PC-9 (cell line): ENCODE data around the gene SPEF1. TPM values are rescaled to one million over a fixed set of nuclear protein-coding genes. Genes with fewer than 3 reads are reported as not detected.

Experiments used
- BruUV-seq: library from RNA; stranded (reverse); fragments of 400-500 nt; replicated peaks from 2 replicates; lab custom pipeline; 2021; lab: Mats Ljungman, UMichigan
- CTCF ChIA-PET: fragments of 300-600 bp; sonication (Branson Sonifier 250); formaldehyde crosslinking; loops from one replicate; lab custom pipeline; 2022; ENCODE audit warnings: antibody characterized with exemption; lab: Charles Lee
- POLR2A ChIA-PET: fragments of 300-600 bp; sonication (Branson Sonifier 250); formaldehyde crosslinking; loops from one replicate; lab custom pipeline; 2022; ENCODE audit warnings: antibody characterized with exemption; ENCODE audit not compliant: unreplicated experiment; lab: Charles Lee
- DNase-seq, 2 experiments: peaks; one replicate each; pipeline versions ENCODE4 v3.0.0 to v3.0.0-alpha.2; 2015 to 2022; ENCODE audit warnings: mixed read lengths in 1 of 2
- H2AFZ ChIP-seq: fragments of 200-600 bp; sonication (generic); 2 replicates; pipeline ENCODE4 v1.8.1; 2017; ENCODE audit warnings: antibody characterized with exemption
- H3F3A ChIP-seq: fragments of 200-600 bp; sonication (generic); 2 replicates; pipeline ENCODE4 v1.8.1; 2017; ENCODE audit warnings: antibody characterized with exemption, mild to moderate bottlenecking, low read depth; ENCODE audit not compliant: insufficient read depth
- H3K27ac ChIP-seq: fragments of 200-600 bp; sonication (generic); 2 replicates; pipeline ENCODE4 v1.6.1; 2016; ENCODE audit warnings: mixed run types
- H3K27me3 ChIP-seq: fragments of 200-600 bp; sonication (generic); 2 replicates; pipeline ENCODE4 v1.6.1; 2016; ENCODE audit warnings: low read depth, mixed run types; ENCODE audit not compliant: insufficient read depth
- H3K36me3 ChIP-seq: fragments of 200-600 bp; sonication (generic); 2 replicates; pipeline ENCODE4 v1.6.1; 2016; ENCODE audit warnings: low read depth, mixed run types
- H3K4me1 ChIP-seq: fragments of 200-600 bp; sonication (generic); replicated peaks from 2 replicates; pipeline ENCODE4 v1.6.1; 2016; ENCODE audit warnings: mixed run types; ENCODE audit not compliant: insufficient read depth
- H3K4me2 ChIP-seq: fragments of 200-600 bp; sonication (generic); 2 replicates; pipeline ENCODE4 v1.6.1; 2017; ENCODE audit warnings: mixed run types
- H3K4me3 ChIP-seq: fragments of 200-600 bp; sonication (generic); 2 replicates; pipeline ENCODE4 v1.6.1; 2016; ENCODE audit warnings: mixed run types
- H3K79me2 ChIP-seq: fragments of 200-600 bp; sonication (generic); 2 replicates; pipeline ENCODE4 v1.6.1; 2017; ENCODE audit warnings: low read depth, mixed run types
- H3K9me2 ChIP-seq: fragments of 200-600 bp; sonication (generic); 2 replicates; pipeline ENCODE4 v1.8.1; 2017; ENCODE audit warnings: mild to moderate bottlenecking; ENCODE audit not compliant: insufficient read depth
- H3K9me3 ChIP-seq: fragments of 200-600 bp; sonication (generic); 2 replicates; pipeline ENCODE4 v1.8.1; 2016; ENCODE audit warnings: low read depth; ENCODE audit not compliant: insufficient read depth
- H4K20me1 ChIP-seq: fragments of 200-600 bp; sonication (generic); 2 replicates; pipeline ENCODE4 v1.8.1; 2017; ENCODE audit not compliant: insufficient read depth
- EZH2 ChIP-seq: fragments of 200-600 bp; sonication (generic); IDR thresholded peaks from 2 replicates; pipeline ENCODE4 v1.8.0; 2017; ENCODE audit warnings: antibody characterized with exemption, low read depth
- intact Hi-C: fragments of 100-400 bp; cut with micrococcal nuclease; formaldehyde crosslinking; loops from one replicate; pipeline ENCODE4 v1.10.0; 2022; ENCODE audit not compliant: unreplicated experiment
- total RNA-seq: library from RNA; stranded (reverse); gene quantifications from 2 replicates; pipeline ENCODE4 v1.2.3, GENCODE V29; 2021
- TF ChIP-seq, protein P1 (sequence below): fragments of 200-600 bp; sonication (generic); conservative IDR thresholded peaks from 2 replicates; pipeline ENCODE4 v1.6.1; 2017; ENCODE audit warnings: mixed run types, antibody characterized with exemption, mild to moderate bottlenecking, moderate library complexity

SPEF1 gene
- total RNA-seq, 1 experiment from 2014 or later, result 2.6 TPM

DNA sequence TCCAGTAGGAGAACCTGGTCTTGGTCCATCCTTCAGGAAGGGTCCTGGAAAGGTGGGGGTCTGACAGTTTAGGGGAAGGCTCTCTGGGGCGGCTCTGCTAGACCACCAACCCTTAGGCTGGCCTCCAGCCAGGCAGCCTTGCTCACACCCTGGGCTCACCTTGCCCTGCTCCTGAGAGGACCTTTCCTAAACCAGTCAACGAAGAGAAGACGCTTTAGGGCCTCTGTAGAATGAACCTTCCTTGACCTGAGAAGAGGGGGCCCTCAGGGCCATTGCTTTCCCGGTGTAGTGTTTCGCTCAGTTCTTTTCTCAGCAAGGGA is 15.9 kb upstream of the SPEF1 start:
- intact Hi-C loops, result loop anchor here (1.0 kb wide), 1 partner anchor 14 kb away; no protein-coding TSS in a partner anchor
- BruUV-seq, result no TSS peak
- H4K20me1 ChIP-seq, result no peaks in the 10 kb centered on the region
- H2AFZ ChIP-seq, result no peak overlapping the region
- no peaks in the 10 kb centered on the region for H3F3A ChIP-seq
- H3K36me3 ChIP-seq, result no peaks in the 10 kb centered on the region
- no peaks in the 10 kb centered on the region for H3K9me2 ChIP-seq
- no peaks in the 10 kb centered on the region for H3K9me3 ChIP-seq
- no peaks in the 10 kb centered on the region for H3K27me3 ChIP-seq
- H3K4me3 ChIP-seq, result peak overlapping the region; percentile 95
- DNase-seq, result no peak
- ChIA-PET POLR2A (no interaction called here), CTCF (no interaction called here)
- no peak overlapping the region for H3K27ac ChIP-seq
- H3K79me2 ChIP-seq, result peaks cover 17% of the 10 kb centered on the region
- peak overlapping the region; percentile 79 for H3K4me2 ChIP-seq
- no peak for TF ChIP-seq EZH2
- TF ChIP-seq, protein P1, sequence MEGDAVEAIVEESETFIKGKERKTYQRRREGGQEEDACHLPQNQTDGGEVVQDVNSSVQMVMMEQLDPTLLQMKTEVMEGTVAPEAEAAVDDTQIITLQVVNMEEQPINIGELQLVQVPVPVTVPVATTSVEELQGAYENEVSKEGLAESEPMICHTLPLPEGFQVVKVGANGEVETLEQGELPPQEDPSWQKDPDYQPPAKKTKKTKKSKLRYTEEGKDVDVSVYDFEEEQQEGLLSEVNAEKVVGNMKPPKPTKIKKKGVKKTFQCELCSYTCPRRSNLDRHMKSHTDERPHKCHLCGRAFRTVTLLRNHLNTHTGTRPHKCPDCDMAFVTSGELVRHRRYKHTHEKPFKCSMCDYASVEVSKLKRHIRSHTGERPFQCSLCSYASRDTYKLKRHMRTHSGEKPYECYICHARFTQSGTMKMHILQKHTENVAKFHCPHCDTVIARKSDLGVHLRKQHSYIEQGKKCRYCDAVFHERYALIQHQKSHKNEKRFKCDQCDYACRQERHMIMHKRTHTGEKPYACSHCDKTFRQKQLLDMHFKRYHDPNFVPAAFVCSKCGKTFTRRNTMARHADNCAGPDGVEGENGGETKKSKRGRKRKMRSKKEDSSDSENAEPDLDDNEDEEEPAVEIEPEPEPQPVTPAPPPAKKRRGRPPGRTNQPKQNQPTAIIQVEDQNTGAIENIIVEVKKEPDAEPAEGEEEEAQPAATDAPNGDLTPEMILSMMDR, result no peak
- peaks cover 15% of the 10 kb centered on the region for H3K4me1 ChIP-seq

- H3K4me3 ChIP-seq, result peak overlapping the region; percentile 95
- no peaks in the 10 kb centered on the region for H3K9me3 ChIP-seq
- intact Hi-C loops, result loop anchor here (1.0 kb wide), 2 partner anchors 15 to 24 kb away; partner anchors contain the start of gene AP5S1
- no peak for TF ChIP-seq EZH2
- TF ChIP-seq, protein P1, result no peak
- POLR2A ChIA-PET, result interaction anchor here (0.6 kb wide), 1 partner anchor 12 kb away, joined by 4 read pairs; no protein-coding TSS in a partner anchor
- peak overlapping the region; percentile 79 for H3K4me2 ChIP-seq
- no peak overlapping the region for H3K27ac ChIP-seq
- no peaks in the 10 kb centered on the region for H3K27me3 ChIP-seq
- no peak for DNase-seq
- no peaks in the 10 kb centered on the region for H4K20me1 ChIP-seq
- CTCF ChIA-PET, result interaction anchor here (0.6 kb wide), 1 partner anchor 61 kb away, joined by 4 read pairs; no protein-coding TSS in a partner anchor
- H2AFZ ChIP-seq, result peak overlapping the region; percentile 9; the same call in 1 of the 2 replicates
- no TSS peak for BruUV-seq
- H3K36me3 ChIP-seq, result no peaks in the 10 kb centered on the region
- H3K79me2 ChIP-seq, result peaks cover 17% of the 10 kb centered on the region
- no peaks in the 10 kb centered on the region for H3F3A ChIP-seq
- H3K4me1 ChIP-seq, result peaks cover 15% of the 10 kb centered on the region
- H3K9me2 ChIP-seq, result no peaks in the 10 kb centered on the region
These were observed 15.4 kb upstream of the SPEF1 start for GRCh38 chr20:3796477-3797225.

DNA sequence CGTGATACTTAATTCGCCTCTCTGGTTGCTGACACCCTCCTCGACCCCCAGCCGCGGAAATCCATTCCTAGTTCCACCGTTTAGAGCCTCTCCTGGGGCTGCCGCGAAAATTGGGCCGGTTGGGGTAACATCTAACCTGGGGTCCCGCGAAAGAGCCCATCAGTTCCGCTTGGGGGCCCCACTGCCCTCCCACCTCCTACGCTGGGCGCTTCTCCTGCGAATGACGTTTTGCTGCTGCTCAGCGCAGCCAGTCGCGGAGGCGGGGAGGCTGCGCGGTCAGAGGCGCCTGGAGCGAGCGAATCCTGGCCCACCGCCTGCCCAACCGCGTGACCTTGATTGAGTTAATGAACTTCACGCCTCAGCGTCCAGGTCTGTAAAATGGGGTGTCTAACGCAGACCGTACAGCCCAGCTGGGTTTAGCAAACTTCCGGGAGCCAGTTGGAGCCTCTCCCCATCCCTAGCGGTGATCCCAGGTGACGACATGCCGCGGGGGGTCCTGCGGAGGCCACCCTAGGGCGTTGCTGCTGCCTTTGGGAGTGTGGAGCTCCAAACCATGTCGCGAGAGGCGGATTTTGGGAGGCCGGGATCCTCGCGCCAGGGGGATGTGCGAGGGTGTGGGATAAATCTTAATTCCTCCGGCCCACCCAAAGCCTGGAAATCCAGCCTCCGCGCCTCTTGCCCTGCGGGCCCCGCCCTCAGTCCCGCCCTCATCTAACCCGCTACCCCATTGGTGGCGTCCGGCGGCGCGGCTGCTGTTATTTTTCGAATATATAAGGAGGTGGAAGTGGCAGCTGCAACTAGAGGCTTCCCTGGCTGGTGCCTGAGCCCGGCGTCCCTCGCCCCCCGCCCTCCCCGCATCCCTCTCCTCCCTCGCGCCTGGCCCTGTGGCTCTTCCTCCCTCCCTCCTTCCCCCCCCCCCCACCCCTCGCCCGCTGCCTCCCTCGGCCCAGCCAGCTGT is 14.5 kb upstream of the SPEF1 start, which contains the start of gene CDC25B:
Gene CDC25B (plus strand): TSS at position 800 of the 958 bp plus-strand sequence. CDS start 222 bp downstream, outside the sequence.
- H3K27ac ChIP-seq, result peak within 1 kb of the TSS; percentile 35; the same call in 1 of the 2 replicates
- no peaks in the 10 kb centered on the region for H3K36me3 ChIP-seq
- no peaks in the 10 kb centered on the region for H3K9me3 ChIP-seq
- H3K4me2 ChIP-seq, result peak within 1 kb of the TSS; percentile 79
- H2AFZ ChIP-seq, result peak within 1 kb of the TSS; percentile 92
- H3K79me2 ChIP-seq, result peaks cover 17% of the 10 kb centered on the region
- DNase-seq, result peak; percentile 75 to 91
- no peaks in the 10 kb centered on the region for H3F3A ChIP-seq
- H4K20me1 ChIP-seq, result no peaks in the 10 kb centered on the region
- H3K4me3 ChIP-seq, result peak within 1 kb of the TSS; percentile 95
- BruUV-seq, result TSS peak; percentile 87
- no peaks in the 10 kb centered on the region for H3K27me3 ChIP-seq
- H3K4me1 ChIP-seq, result peaks cover 15% of the 10 kb centered on the region
- no peaks in the 10 kb centered on the region for H3K9me2 ChIP-seq
- ChIA-PET CTCF (interaction anchor here (0.6 kb wide), 1 partner anchor 62 kb away, joined by 4 read pairs; no protein-coding TSS in a partner anchor), POLR2A (interaction anchor here (0.6 to 0.7 kb wide), 3 partner anchors 8 to 13 kb away, joined by 3 to 5 read pairs (median 4); partner anchors contain the start of gene CENPB)
- intact Hi-C loops, result loop anchor here (1.0 kb wide), 1 partner anchor 25 kb away; the partner anchor contains the start of gene AP5S1
- TF ChIP-seq, protein P1, result peak; percentile 54; the same call in 1 of the 2 replicates
- no peak for TF ChIP-seq EZH2
